ENCODE measurements around the gene REEP6.
"Not testable (repeated sequence)": the region's sequence is repeated elsewhere in the genome, so short reads cannot be mapped to it uniquely, and the experiment has no call there.

GRCh38 chr19:1477056-1477455, 13.9 kb upstream of the REEP6 start:
- TF ChIP-seq CTCF, POLR2A (IDR thresholded peaks at IDR 0.05): not testable (repeated sequence)

All from body of pancreas (tissue), 4 donors.